ENCODE data around the gene MAGT1. TPM values are rescaled to one million over a fixed set of nuclear protein-coding genes. Genes with fewer than 3 reads are reported as not detected.
A peak's percentile ranks its signal among the peaks of the same experiment; 100 is the strongest.
"Not testable (repeated sequence)": the region's sequence is repeated elsewhere in the genome, so short reads cannot be mapped to it uniquely, and the experiment has no call there.

The MAGT1 gene
- total and polyA plus RNA-seq, 3 experiments from 2014 or later: 44.0 to 55.0 (median 45.2) TPM

DNA sequence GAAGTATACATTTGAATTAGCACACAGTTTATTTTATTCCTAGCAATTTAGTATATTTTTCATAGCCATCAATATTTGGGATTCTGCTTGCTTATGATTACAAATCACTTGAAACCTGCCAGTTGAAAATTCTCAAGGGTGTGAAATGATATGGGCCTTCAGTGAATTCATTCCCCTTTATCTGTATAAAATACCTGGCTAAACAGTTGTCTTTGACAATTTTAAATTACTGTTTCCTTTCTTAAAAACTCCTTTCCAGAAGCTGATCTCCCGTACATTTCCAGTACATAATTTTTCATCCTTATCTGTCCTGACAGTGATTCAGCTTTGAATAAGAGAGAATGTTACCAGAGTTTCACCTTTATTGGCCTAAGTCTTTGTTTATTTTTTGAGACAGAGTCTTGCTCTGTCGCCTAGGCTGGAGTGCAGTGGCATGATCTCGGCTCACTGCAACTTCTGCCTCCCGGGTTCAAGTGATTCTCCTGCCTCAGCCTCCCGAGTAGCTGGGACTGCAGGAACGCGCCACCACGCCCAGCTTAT, 29.2 kb upstream of the MAGT1 start:
- Mint-ChIP-seq H3K4me1 (peaks cover 9 to 30% (median 11%) of the 10 kb centered on the region in 3 donors), H3K27me3 (peaks cover 0 to 3% of the 10 kb centered on the region in 2 donors), H3K9me3 (no peaks in the 10 kb centered on the region), H3K27ac (no peak overlapping the region), H3K4me3 (no peak overlapping the region), H3K36me3 (peaks cover 0 to 8% (median 3%) of the 10 kb centered on the region in 3 donors)
- Histone ChIP-seq H3K4me1 (ENCODE audit: insufficient read depth, low read length) (no peaks in the 10 kb centered on the region), H3K9me3 (ENCODE audit: low read length) (no peaks in the 10 kb centered on the region), H3K36me3 (ENCODE audit: insufficient read depth, low read length) (no peaks in the 10 kb centered on the region), H3K27me3 (ENCODE audit: insufficient read depth, low read length, poor library complexity, severe bottlenecking) (no peaks in the 10 kb centered on the region), H3K4me3 (ENCODE audit: low read length) (no peak overlapping the region), H3K27ac (ENCODE audit: low read depth, low read length) (no peak overlapping the region)
- POLR2A ChIA-PET: no interaction called here
- DNase-seq: no peak
- CTCF ChIA-PET: no interaction called here

DNA sequence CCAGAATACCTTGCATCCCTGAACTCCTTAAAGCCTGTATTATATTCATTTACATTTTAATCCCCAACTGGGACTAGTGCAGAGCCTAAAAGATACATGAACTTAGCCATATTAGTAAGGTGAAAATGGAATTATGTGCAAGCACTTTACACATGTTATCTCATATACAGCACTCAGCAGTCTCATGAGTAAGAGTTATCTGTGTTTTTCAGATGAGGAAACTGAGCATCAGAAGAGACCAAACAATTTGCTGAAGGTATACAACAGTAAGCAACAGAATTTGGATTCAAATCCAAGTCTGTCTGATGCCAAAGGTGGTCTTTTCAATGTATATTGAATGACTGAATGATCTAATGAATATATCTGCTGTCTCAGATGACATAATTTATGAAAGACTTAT, 27.6 kb upstream of the MAGT1 start:
- H3K27ac ChIP-seq (ENCODE audit: low read depth, low read length): no peak overlapping the region
- H3K9me3 ChIP-seq (ENCODE audit: low read length): no peaks in the 10 kb centered on the region
- H3K4me1 Mint-ChIP-seq: peaks cover 14 to 42% (median 24%) of the 10 kb centered on the region in 3 donors
- no peak overlapping the region for H3K4me3 ChIP-seq (ENCODE audit: low read length)
- H3K27me3 ChIP-seq (ENCODE audit: insufficient read depth, low read length, poor library complexity, severe bottlenecking): no peaks in the 10 kb centered on the region
- peaks cover 3% of the 10 kb centered on the region for H3K4me1 ChIP-seq (ENCODE audit: insufficient read depth, low read length)
- no peaks in the 10 kb centered on the region for H3K9me3 Mint-ChIP-seq
- ChIA-PET POLR2A (no interaction called here), CTCF (no interaction called here)
- no peaks in the 10 kb centered on the region for H3K36me3 ChIP-seq (ENCODE audit: insufficient read depth, low read length)
- H3K27me3 Mint-ChIP-seq: no peaks in the 10 kb centered on the region
- H3K36me3 Mint-ChIP-seq: peaks cover 0 to 5% (median 3%) of the 10 kb centered on the region in 3 donors
- H3K4me3 Mint-ChIP-seq: no peak overlapping the region
- H3K27ac Mint-ChIP-seq: peak overlapping the region in 1 of 8 donors; percentile 2
- no peak for DNase-seq

DNA sequence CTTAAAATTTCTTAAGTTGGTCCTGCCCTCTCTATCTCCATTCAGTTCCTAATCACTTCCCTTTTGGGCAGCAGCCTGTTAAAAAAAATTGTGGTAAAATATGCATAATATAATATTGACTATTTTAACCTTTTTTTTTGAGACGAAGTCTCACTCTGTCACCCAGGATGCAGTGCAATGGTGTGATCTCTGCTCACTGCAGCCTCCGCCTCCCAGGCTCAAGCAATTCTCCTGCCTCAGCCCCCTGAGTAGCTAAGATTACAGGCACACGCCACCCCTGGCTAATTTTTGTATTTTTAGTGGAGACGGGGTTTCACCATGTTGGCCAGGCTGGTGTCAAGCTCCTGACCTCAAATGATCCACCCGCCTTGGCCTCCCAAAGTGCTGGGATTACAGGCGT, 24.1 kb upstream of the MAGT1 start:
- H3K4me3 ChIP-seq (ENCODE audit: low read length); H3K4me3 Mint-ChIP-seq; DNase-seq; H3K36me3 Mint-ChIP-seq; CTCF ChIA-PET; H3K27ac Mint-ChIP-seq; H3K36me3 ChIP-seq (ENCODE audit: insufficient read depth, low read length); H3K9me3 Mint-ChIP-seq; H3K27me3 ChIP-seq (ENCODE audit: insufficient read depth, low read length, poor library complexity, severe bottlenecking); POLR2A ChIA-PET; H3K27ac ChIP-seq (ENCODE audit: low read depth, low read length); H3K27me3 Mint-ChIP-seq; H3K9me3 ChIP-seq (ENCODE audit: low read length): not testable (repeated sequence)
- H3K4me1 ChIP-seq (ENCODE audit: insufficient read depth, low read length): peaks cover 13% of the 10 kb centered on the region
- peaks cover 17 to 45% (median 28%) of the 10 kb centered on the region in 3 donors for H3K4me1 Mint-ChIP-seq

DNA sequence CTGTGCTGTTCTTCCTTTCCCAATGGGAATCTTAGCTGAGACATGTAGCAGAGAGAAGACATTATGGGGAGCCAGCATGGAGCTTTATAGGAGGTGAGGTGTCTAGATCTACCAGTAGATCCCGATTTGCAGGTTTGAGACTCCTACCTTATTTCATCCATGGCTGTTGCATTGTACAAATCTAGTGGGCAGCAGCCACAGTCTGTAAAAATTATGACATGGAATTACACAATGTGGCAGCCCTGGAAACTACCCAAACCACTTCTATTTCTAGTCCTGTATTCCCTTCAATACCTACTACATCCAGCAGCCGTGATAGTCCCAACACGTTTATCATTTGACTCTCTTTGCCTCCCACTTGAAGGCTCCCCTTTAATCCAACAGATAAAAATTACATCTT, 23.3 kb upstream of the MAGT1 start:
- Mint-ChIP-seq H3K27me3 (no peaks in the 10 kb centered on the region), H3K4me1 (peaks cover 17 to 44% (median 28%) of the 10 kb centered on the region in 3 donors), H3K4me3 (no peak overlapping the region), H3K9me3 (no peaks in the 10 kb centered on the region), H3K27ac (peak overlapping the region in 2 of 8 donors; percentile 23 to 24), H3K36me3 (peaks cover 0 to 3% (median 1%) of the 10 kb centered on the region in 3 donors)
- ChIA-PET CTCF (no interaction called here), POLR2A (interaction anchor here (0.6 kb wide), 1 partner anchor 14 kb away, joined by 9 read pairs; no protein-coding TSS in a partner anchor)
- H3K4me3 ChIP-seq (ENCODE audit: low read length): no peak overlapping the region
- H3K27ac ChIP-seq (ENCODE audit: low read depth, low read length): no peak overlapping the region
- no peaks in the 10 kb centered on the region for H3K9me3 ChIP-seq (ENCODE audit: low read length)
- no peak for DNase-seq
- peaks cover 15% of the 10 kb centered on the region for H3K4me1 ChIP-seq (ENCODE audit: insufficient read depth, low read length)
- no peaks in the 10 kb centered on the region for H3K36me3 ChIP-seq (ENCODE audit: insufficient read depth, low read length)
- H3K27me3 ChIP-seq (ENCODE audit: insufficient read depth, low read length, poor library complexity, severe bottlenecking): no peaks in the 10 kb centered on the region

DNA sequence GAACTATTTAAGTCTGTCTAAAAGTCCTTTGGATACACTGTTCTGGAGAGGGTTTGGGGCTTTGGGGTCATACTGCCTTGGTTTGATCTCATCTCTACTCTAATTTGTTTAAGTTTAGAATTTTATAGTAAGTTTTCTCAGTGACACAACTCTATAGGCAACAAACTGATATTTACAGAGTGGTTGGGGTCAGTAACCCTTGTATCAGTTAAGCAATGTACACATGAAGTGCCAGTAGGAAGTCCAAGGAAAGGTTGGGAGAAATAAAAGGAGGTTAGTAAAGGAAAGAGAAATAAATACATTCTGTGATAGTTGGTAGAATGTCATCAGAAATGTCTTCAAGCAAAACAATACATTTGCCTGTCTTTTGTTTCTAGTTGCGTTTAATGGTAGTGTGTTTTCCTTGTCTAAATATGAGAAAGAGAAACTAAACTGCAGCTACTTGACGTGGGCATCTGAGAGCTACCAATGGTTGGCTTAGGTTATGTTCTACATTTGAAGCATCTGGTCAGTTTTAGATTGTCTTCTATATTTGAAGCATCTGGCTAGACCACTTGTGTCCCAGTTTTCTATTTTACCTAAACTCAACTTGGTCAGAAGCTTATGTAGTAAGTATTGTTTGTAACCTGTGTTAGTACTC, 22.2 kb upstream of the MAGT1 start:
- Histone ChIP-seq H3K27me3 (ENCODE audit: insufficient read depth, low read length, poor library complexity, severe bottlenecking) (no peaks in the 10 kb centered on the region), H3K4me1 (ENCODE audit: insufficient read depth, low read length) (peaks cover 26% of the 10 kb centered on the region), H3K9me3 (ENCODE audit: low read length) (no peaks in the 10 kb centered on the region), H3K36me3 (ENCODE audit: insufficient read depth, low read length) (no peaks in the 10 kb centered on the region), H3K27ac (ENCODE audit: low read depth, low read length) (no peak overlapping the region), H3K4me3 (ENCODE audit: low read length) (peak overlapping the region; percentile 15)
- POLR2A ChIA-PET: no interaction called here
- peak overlapping the region in 7 of 8 donors; percentile 7 to 76 (median 67) for H3K27ac Mint-ChIP-seq
- no peak for DNase-seq
- H3K36me3 Mint-ChIP-seq: peaks cover 0 to 3% (median 0%) of the 10 kb centered on the region in 3 donors
- no peaks in the 10 kb centered on the region for H3K9me3 Mint-ChIP-seq
- peak overlapping the region; percentile 1 to 71 (median 40) for H3K4me3 Mint-ChIP-seq
- H3K27me3 Mint-ChIP-seq: no peaks in the 10 kb centered on the region
- H3K4me1 Mint-ChIP-seq: peaks cover 24 to 44% (median 36%) of the 10 kb centered on the region in 3 donors
- CTCF ChIA-PET: interaction anchor here (1.0 to 1.6 kb wide), 2 partner anchors 18 to 107 kb away, joined by 3 read pairs; partner anchors contain the start of gene COX7B

DNA sequence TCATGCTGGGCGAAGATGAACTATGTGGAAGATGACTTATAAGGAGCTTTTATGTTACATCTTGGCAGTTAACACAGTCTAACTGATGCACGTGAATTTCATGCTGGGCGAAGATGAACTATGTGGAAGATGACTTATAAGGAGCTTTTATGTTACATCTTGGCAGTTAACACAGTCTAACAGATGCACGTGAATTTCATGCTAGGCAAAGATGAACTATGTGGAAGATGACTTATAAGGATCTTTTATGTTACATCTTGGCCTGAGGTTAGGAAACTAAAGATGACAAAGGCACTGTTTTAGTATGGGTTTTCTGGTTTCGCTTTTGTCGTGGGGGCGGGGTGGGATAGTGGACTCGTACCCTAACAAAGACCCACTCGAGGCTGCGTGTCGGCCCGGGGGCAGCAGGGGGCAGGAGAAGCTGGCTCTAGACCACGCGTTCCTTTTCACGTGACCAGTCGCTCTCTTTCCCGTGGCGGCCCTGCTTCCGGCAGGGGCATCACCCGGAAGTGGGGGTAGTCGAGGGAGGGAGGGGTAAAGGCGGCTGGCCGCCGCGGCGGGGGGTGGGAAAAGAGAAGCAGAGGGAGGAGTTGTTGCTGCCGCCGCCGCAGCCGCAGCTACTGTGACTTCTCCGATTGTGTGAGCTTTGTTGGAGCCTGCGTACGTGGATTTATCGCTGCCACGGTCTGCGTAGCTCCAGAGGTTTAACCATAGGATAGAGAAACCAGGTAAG, 15.0 kb upstream of the MAGT1 start, which contains the start of gene ATP7A:
Gene ATP7A, plus strand, starts transcription at position 586 of the 733 bp plus-strand sequence. CDS start 60,949 bp downstream, outside the sequence.
- H3K36me3 Mint-ChIP-seq: peaks cover 0 to 14% (median 0%) of the 10 kb centered on the region in 3 donors
- POLR2A ChIA-PET: interaction anchor here (0.6 to 2.2 kb wide), 4 partner anchors 11 to 163 kb away, joined by 3 to 21 read pairs (median 4); partner anchors contain the start of genes COX7B and MAGT1
- Histone ChIP-seq H3K4me1 (ENCODE audit: insufficient read depth, low read length) (peaks cover 22% of the 10 kb centered on the region), H3K27me3 (ENCODE audit: insufficient read depth, low read length, poor library complexity, severe bottlenecking) (no peaks in the 10 kb centered on the region), H3K4me3 (ENCODE audit: low read length) (peak within 1 kb of the TSS; percentile 94), H3K9me3 (ENCODE audit: low read length) (no peaks in the 10 kb centered on the region), H3K36me3 (ENCODE audit: insufficient read depth, low read length) (no peaks in the 10 kb centered on the region), H3K27ac (ENCODE audit: low read depth, low read length) (peak within 1 kb of the TSS; percentile 82)
- H3K4me1 Mint-ChIP-seq: peaks cover 18 to 22% (median 21%) of the 10 kb centered on the region in 3 donors
- H3K27ac Mint-ChIP-seq: peak within 1 kb of the TSS; percentile 89 to 100 (median 98)
- H3K9me3 Mint-ChIP-seq: no peaks in the 10 kb centered on the region
- DNase-seq: peak; percentile 84 to 96 (median 88)
- H3K4me3 Mint-ChIP-seq: peak within 1 kb of the TSS; percentile 92 to 99 (median 95)
- CTCF ChIA-PET: interaction anchor here (1.0 to 6.9 kb wide), 6 partner anchors 10 to 182 kb away, joined by 4 to 37 read pairs (median 5); partner anchors contain the start of genes COX7B and MAGT1
- H3K27me3 Mint-ChIP-seq: peaks cover 0 to 4% of the 10 kb centered on the region in 2 donors

DNA sequence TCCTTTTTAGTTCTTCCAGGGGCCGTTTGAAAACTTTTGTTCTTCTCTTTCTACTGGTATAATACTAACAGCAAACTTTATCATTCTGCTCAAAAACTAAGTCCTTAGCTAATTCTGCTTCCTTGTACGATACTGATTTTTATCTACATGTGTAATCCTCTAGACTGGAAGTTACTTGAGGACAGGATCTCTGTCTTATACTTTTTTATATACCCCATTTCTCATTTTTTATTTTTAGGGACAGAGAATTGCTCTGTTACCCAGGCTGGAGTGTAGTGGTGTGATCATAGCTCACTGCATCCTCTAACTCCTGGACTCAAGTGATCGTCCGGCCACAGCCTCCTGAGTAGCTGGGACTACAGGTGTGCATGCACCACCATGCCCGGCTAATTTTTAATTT, 6.3 kb upstream of the MAGT1 start:
- CTCF ChIA-PET: interaction anchor here (3.7 kb wide), 1 partner anchor 10 kb away, joined by 37 read pairs; the partner anchor contains the start of gene ATP7A
- H3K36me3 ChIP-seq (ENCODE audit: insufficient read depth, low read length): peaks cover 4% of the 10 kb centered on the region
- peak overlapping the region in 7 of 8 donors; percentile 52 to 95 (median 84) for H3K27ac Mint-ChIP-seq
- no peak for DNase-seq
- H3K9me3 ChIP-seq (ENCODE audit: low read length): no peaks in the 10 kb centered on the region
- no peak overlapping the region for H3K4me3 ChIP-seq (ENCODE audit: low read length)
- H3K27me3 Mint-ChIP-seq: no peaks in the 10 kb centered on the region
- POLR2A ChIA-PET: no interaction called here
- no peaks in the 10 kb centered on the region for H3K27me3 ChIP-seq (ENCODE audit: insufficient read depth, low read length, poor library complexity, severe bottlenecking)
- peaks cover 17 to 34% (median 26%) of the 10 kb centered on the region in 3 donors for H3K4me1 Mint-ChIP-seq
- H3K4me3 Mint-ChIP-seq: peak overlapping the region; percentile 20 to 96 (median 47)
- H3K36me3 Mint-ChIP-seq: peaks cover 0 to 39% (median 2%) of the 10 kb centered on the region in 3 donors
- H3K27ac ChIP-seq (ENCODE audit: low read depth, low read length): no peak overlapping the region
- H3K9me3 Mint-ChIP-seq: no peaks in the 10 kb centered on the region
- peaks cover 16% of the 10 kb centered on the region for H3K4me1 ChIP-seq (ENCODE audit: insufficient read depth, low read length)
